Glutamatergic neuron (in vitro differentiated cells): Measurements from ENCODE around the gene ADARB1. TPM values are rescaled to one million over a fixed set of nuclear protein-coding genes. Genes with fewer than 3 reads are reported as not detected.
A peak's percentile ranks its signal among the peaks of the same experiment; 100 is the strongest.

ENCODE experiments used
- DNase-seq: peaks from one replicate; pipeline ENCODE4 v3.0.0; 2022
- H3K27ac Mint-ChIP-seq: one replicate; pipeline ENCODE4 v1.8.0; 2020; ENCODE audit warnings: mild to moderate bottlenecking, mixed read lengths, inconsistent platforms; ENCODE audit not compliant: unreplicated experiment
- H3K27me3 Mint-ChIP-seq: one replicate; pipeline ENCODE4 v1.8.0; 2020; ENCODE audit warnings: mild to moderate bottlenecking, moderate library complexity, mixed read lengths, inconsistent platforms; ENCODE audit not compliant: unreplicated experiment
- H3K36me3 Mint-ChIP-seq: one replicate; pipeline ENCODE4 v1.8.0; 2020; ENCODE audit warnings: mild to moderate bottlenecking, mixed read lengths, inconsistent platforms; ENCODE audit not compliant: unreplicated experiment
- H3K4me1 Mint-ChIP-seq: one replicate; pipeline ENCODE4 v1.8.0; 2020; ENCODE audit warnings: mild to moderate bottlenecking, low read depth, mixed read lengths, inconsistent platforms; ENCODE audit not compliant: unreplicated experiment
- H3K4me3 Mint-ChIP-seq: one replicate; pipeline ENCODE4 v1.8.0; 2020; ENCODE audit warnings: mild to moderate bottlenecking, mixed read lengths, inconsistent platforms; ENCODE audit not compliant: unreplicated experiment
- H3K9me3 Mint-ChIP-seq: one replicate; pipeline ENCODE4 v1.8.0; 2020; ENCODE audit warnings: mild to moderate bottlenecking, moderate library complexity, mixed read lengths, inconsistent platforms; ENCODE audit not compliant: unreplicated experiment
- CTCF ChIP-seq: fragments of 200-600 bp; sonication (generic); IDR thresholded peaks from one replicate; pipeline ENCODE4 v1.5.0; 2021; ENCODE audit not compliant: partially characterized antibody, unreplicated experiment
- total RNA-seq: library from RNA; stranded (reverse); fragmentation: NEBNext Ultra II Directional; extraction: Animal tissue kit (Norgen Biotek cat#: 25700); gene quantifications from one replicate; pipeline ENCODE4 v1.2.1, GENCODE V29; 2021; ENCODE audit not compliant: unreplicated experiment

Gene ADARB1
- total RNA-seq, 1 donor from 2014 or later = 49.2 TPM

DNA sequence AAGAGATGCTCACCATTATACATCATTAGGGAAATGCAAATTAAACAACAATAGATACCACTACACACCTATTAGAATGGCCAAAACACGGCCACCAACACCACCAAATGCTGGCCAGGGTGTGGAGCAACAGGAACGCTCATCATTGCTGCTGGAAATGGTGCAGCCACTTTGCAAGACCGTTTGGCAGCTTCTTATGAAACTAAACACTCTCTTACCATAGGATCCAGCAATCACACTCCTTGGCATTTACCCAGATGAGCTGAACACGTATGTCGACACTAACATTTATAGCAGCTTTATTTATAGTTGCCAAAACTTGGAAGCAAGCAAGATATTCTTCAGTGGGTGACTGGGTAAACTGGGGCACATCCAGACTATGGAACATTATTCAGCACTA is 28.9 kb upstream of the ADARB1 start:
- no peak for DNase-seq
- peaks cover 11% of the 10 kb centered on the region for H3K9me3 Mint-ChIP-seq
- peaks cover 16% of the 10 kb centered on the region for H3K36me3 Mint-ChIP-seq
- no peak overlapping the region for H3K4me3 Mint-ChIP-seq
- peaks cover 9% of the 10 kb centered on the region for H3K4me1 Mint-ChIP-seq
- no peak overlapping the region for H3K27ac Mint-ChIP-seq
- peaks cover 9% of the 10 kb centered on the region for H3K27me3 Mint-ChIP-seq
- TF ChIP-seq CTCF = no peak

GRCh38 chr21:45047257-45047656 is 27.1 kb upstream of the ADARB1 start:
- H3K9me3 Mint-ChIP-seq = peaks cover 7% of the 10 kb centered on the region
- peaks cover 12% of the 10 kb centered on the region for H3K36me3 Mint-ChIP-seq
- H3K27me3 Mint-ChIP-seq = peaks cover 7% of the 10 kb centered on the region
- peaks cover 8% of the 10 kb centered on the region for H3K4me1 Mint-ChIP-seq
- no peak for TF ChIP-seq CTCF
- no peak for DNase-seq
- no peak overlapping the region for H3K4me3 Mint-ChIP-seq
- no peak overlapping the region for H3K27ac Mint-ChIP-seq

DNA sequence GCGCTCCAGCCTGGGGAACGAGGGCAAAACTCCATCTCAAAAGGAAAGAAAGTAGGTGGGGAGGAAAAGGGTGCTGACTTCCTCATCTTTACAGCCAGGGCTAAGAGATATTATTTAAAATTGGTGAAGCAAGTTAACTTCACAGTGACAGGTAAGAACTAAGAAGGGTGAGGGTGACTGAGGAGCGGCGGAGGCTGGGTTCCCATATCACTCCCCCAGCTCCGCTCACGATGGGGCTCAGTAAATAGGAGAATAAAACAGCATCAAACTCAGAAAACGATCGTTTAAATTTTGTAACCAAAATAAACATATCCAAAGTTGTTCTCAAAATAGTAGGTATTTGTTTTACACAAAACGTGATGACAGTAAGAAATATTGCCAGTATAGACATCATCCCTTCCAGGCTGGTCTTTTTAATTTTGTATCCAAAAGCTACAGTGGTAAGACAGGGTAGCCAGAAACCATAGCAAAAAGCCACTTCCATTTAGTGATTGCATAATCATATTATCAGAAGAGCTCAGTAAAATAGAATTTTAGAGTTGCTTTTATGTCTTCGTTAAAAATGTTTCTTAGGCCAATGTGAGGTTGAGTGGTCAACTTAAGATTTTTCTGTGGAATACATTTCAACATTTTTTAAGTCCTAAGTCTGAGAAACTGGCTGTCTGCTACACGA is 26.2 kb upstream of the ADARB1 start:
- Mint-ChIP-seq H3K4me3 (no peak overlapping the region), H3K27me3 (peaks cover 7% of the 10 kb centered on the region), H3K27ac (no peak overlapping the region), H3K9me3 (peaks cover 7% of the 10 kb centered on the region), H3K4me1 (peaks cover 7% of the 10 kb centered on the region), H3K36me3 (peaks cover 11% of the 10 kb centered on the region)
- no peak for DNase-seq
- no peak for TF ChIP-seq CTCF

DNA sequence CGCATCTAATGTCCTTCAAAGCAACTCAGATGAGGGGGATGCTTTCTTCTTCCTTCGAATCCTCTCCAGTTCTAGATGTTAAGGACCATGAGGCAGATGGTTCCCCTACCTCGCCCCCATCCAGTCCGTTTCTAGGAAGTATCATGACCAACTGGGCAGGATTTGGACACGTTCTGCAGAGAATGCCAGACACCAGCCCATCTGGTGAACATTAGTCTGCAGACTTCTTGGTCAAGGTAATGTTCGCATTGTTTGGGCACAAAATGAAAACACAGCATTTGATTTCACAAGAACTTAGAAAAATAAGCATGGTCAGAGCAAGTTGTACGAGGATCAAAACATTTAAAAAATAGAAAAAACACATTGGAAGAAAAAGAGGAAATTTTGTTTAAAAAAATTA is 25.4 kb upstream of the ADARB1 start:
- no peak overlapping the region for H3K27ac Mint-ChIP-seq
- DNase-seq = no peak
- no peak for TF ChIP-seq CTCF
- H3K9me3 Mint-ChIP-seq = peaks cover 7% of the 10 kb centered on the region
- peaks cover 11% of the 10 kb centered on the region for H3K36me3 Mint-ChIP-seq
- peak overlapping the region; percentile 6 for H3K4me3 Mint-ChIP-seq
- peaks cover 7% of the 10 kb centered on the region for H3K27me3 Mint-ChIP-seq
- H3K4me1 Mint-ChIP-seq = peaks cover 9% of the 10 kb centered on the region

- H3K36me3 Mint-ChIP-seq = peaks cover 7% of the 10 kb centered on the region
- H3K9me3 Mint-ChIP-seq = peaks cover 7% of the 10 kb centered on the region
- peaks cover 7% of the 10 kb centered on the region for H3K27me3 Mint-ChIP-seq
- no peak overlapping the region for H3K4me3 Mint-ChIP-seq
- H3K4me1 Mint-ChIP-seq = peaks cover 14% of the 10 kb centered on the region
- DNase-seq = no peak
- H3K27ac Mint-ChIP-seq = no peak overlapping the region
- no peak for TF ChIP-seq CTCF
Observed at GRCh38 chr21:45049714-45050344, 24.6 kb upstream of the ADARB1 start.
